Renal cortical epithelial cell (primary cell): Measurements from ENCODE around the gene MCU. TPM values are rescaled to one million over a fixed set of nuclear protein-coding genes. Genes with fewer than 3 reads are reported as not detected.

Experiments used
- total RNA-seq: library from RNA; depleted of rRNA; stranded (reverse); fragments of >200 nt; gene quantifications from 2 replicates; pipeline ENCODE4 v1.2.3, GENCODE V29; 2014

Gene MCU
- total RNA-seq, 1 donor from 2014 or later: 47.2 TPM

Other genes with a start within 250 kb of the MCU start
- gene MICU1, start 66.1 kb upstream of the MCU start, total RNA-seq: 55.2 and 65.2 TPM in 2 replicates
- gene OIT3, start 201.6 kb downstream of the MCU start, total RNA-seq: 0.25 TPM in 1 of 2 replicates, not detected in the other